Stimulated activated CD8-positive, alpha-beta memory T cell treated with anti-CD3 and anti-CD28 coated beads, Interleukin-15, amount 100 ng/mL, for 4 hours (primary cell): Measurements from ENCODE around the gene ADCY1.
"Not testable (repeated sequence)": the region's sequence is repeated elsewhere in the genome, so short reads cannot be mapped to it uniquely, and the experiment has no call there.

Source experiments
- DNase-seq, 2 donors: peaks; one replicate each; pipeline ENCODE4 v3.0.0-alpha.2; 2020; ENCODE audit warnings: low read depth in 2 of 2

The ADCY1 gene

GRCh38 chr7:45759464-45759863 lies 185.3 kb downstream of the ADCY1 start:
- DNase-seq, result not testable (repeated sequence)

- DNase-seq, result not testable (repeated sequence)
Observed at GRCh38 chr7:45761545-45762205, 187.5 kb downstream of the ADCY1 start.

GRCh38 chr7:45762225-45762994 lies 188.2 kb downstream of the ADCY1 start:
- not testable (repeated sequence) for DNase-seq

GRCh38 chr7:45768516-45769394 lies 194.6 kb downstream of the ADCY1 start:
- peak; percentile 95 for DNase-seq

GRCh38 chr7:45769626-45770025 lies 195.5 kb downstream of the ADCY1 start:
- not testable (repeated sequence) for DNase-seq
